Measurements from ENCODE around the gene SPEG.

DNA sequence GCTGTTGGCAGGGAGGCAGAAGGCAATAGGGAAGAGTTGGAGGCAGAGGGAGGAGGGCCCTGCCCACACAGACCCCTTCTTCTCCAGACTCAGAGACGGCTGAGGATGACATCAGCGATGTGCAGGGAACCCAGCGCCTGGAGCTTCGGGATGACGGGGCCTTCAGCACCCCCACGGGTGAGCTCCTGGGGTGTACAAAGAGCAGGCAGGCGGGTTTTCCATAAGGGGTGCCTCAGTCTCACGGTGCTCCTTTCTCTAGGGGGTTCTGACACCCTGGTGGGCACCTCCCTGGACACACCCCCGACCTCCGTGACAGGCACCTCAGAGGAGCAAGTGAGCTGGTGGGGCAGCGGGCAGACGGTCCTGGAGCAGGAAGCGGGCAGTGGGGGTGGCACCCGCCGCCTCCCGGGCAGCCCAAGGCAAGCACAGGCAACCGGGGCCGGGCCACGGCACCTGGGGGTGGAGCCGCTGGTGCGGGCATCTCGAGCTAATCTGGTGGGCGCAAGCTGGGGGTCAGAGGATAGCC is 10.0 kb downstream of the SPEG start:
- TF ChIP-seq POLR2AphosphoS5 (IDR thresholded peaks at IDR 0.05; ENCODE audit: borderline replicate concordance, low read depth, low read length) (no peak), EZH2 (IDR thresholded peaks at IDR 0.05) (no peak), FOXP2 (optimal IDR thresholded peaks at IDR 0.05; ENCODE audit: control extremely low read depth, extremely low read length, insufficient read depth) (no peak)

Data from SK-N-MC (cell line).